CD4-positive, CD25-positive, alpha-beta regulatory T cell (primary cell): Measurements from ENCODE around the gene IDUA. TPM values are rescaled to one million over a fixed set of nuclear protein-coding genes. Genes with fewer than 3 reads are reported as not detected.

Experiments
- ATAC-seq, 2 donors: fragments of 150-1000 bp; cut with Tn5 transposase; one replicate each; pipeline ENCODE4 v1.10.0; 2021; ENCODE audit warnings: low read depth in 2 of 2, moderate number of reproducible peaks in 2 of 2, moderate library complexity in 1 of 2
- DNase-seq, 3 donors: peaks; one replicate each; pipeline versions ENCODE4 v3.0.0 to v3.0.0-alpha.2; 2012 to 2022; ENCODE audit warnings: mixed read lengths in 1 of 3
- H3K27ac ChIP-seq: one replicate; pipeline ENCODE4 v1.7.0; 2013; ENCODE audit warnings: mild to moderate bottlenecking, low read length; ENCODE audit not compliant: insufficient read depth, poor library complexity, severe bottlenecking
- H3K27me3 ChIP-seq: one replicate; pipeline ENCODE4 v1.7.0; 2013; ENCODE audit warnings: low read length; ENCODE audit not compliant: control insufficient read depth, insufficient read depth
- H3K36me3 ChIP-seq: one replicate; pipeline ENCODE4 v1.7.0; 2013; ENCODE audit warnings: mild to moderate bottlenecking, low read length, moderate library complexity; ENCODE audit not compliant: control insufficient read depth, insufficient read depth
- H3K4me1 ChIP-seq: 2 replicates; pipeline ENCODE4 v1.7.0; 2013; ENCODE audit warnings: mild to moderate bottlenecking, low read length; ENCODE audit not compliant: insufficient read depth, control insufficient read depth, poor library complexity, severe bottlenecking
- H3K4me3 ChIP-seq: one replicate; pipeline ENCODE4 v1.7.0; 2013; ENCODE audit warnings: low read depth, mild to moderate bottlenecking, low read length, moderate library complexity
- H3K9me3 ChIP-seq, 2 experiments: 1 replicate in 1 of 2; 2 replicates in 1 of 2; pipeline ENCODE4 v1.7.0; 2013; ENCODE audit warnings: low read length in 2 of 2, mild to moderate bottlenecking in 1 of 2, moderate library complexity in 1 of 2; ENCODE audit not compliant: control insufficient read depth in 2 of 2
- H3K27ac Mint-ChIP-seq, 3 donors: one replicate each; pipeline ENCODE4 v1.8.0; 2020 to 2022; ENCODE audit warnings: mild to moderate bottlenecking in 3 of 3, mixed read lengths in 3 of 3, moderate library complexity in 2 of 3
- H3K27me3 Mint-ChIP-seq: one replicate; pipeline ENCODE4 v1.8.0; 2022; ENCODE audit warnings: mild to moderate bottlenecking, mixed read lengths
- H3K36me3 Mint-ChIP-seq: one replicate; pipeline ENCODE4 v1.8.0; 2020; ENCODE audit warnings: mixed read lengths
- H3K4me1 Mint-ChIP-seq, 4 donors: one replicate each; pipeline ENCODE4 v1.8.0; 2020 to 2022; ENCODE audit warnings: mixed read lengths in 4 of 4, mild to moderate bottlenecking in 1 of 4
- H3K4me3 Mint-ChIP-seq, 4 donors: one replicate each; pipeline ENCODE4 v1.8.0; 2020 to 2022; ENCODE audit warnings: mild to moderate bottlenecking in 4 of 4, mixed read lengths in 4 of 4, moderate library complexity in 3 of 4
- H3K9me3 Mint-ChIP-seq, 7 donors: one replicate each; pipeline ENCODE4 v1.8.0; 2020 to 2022; ENCODE audit warnings: mixed read lengths in 7 of 7, mild to moderate bottlenecking in 3 of 7, moderate library complexity in 2 of 7
- polyA plus RNA-seq, 4 donors: library from polyadenylated mRNA; unstranded; fragments of 300-500 nt; fragmentation: Illumina TruSeq; gene quantifications; one replicate each; pipeline ENCODE4 v1.2.3, GENCODE V29; 2021
- total RNA-seq: library from RNA; stranded (reverse); gene quantifications from one replicate; pipeline ENCODE4 v1.2.3, GENCODE V29; 2022

Gene IDUA
- total and polyA plus RNA-seq, 5 donors from 2014 or later: 7.5 to 55.5 (median 8.9) TPM

- Mint-ChIP-seq H3K9me3 (peaks cover 0 to 2% (median 0%) of the 10 kb centered on the region in 7 donors), H3K36me3 (peaks cover 6% of the 10 kb centered on the region), H3K27me3 (no peaks in the 10 kb centered on the region), H3K27ac (no peak overlapping the region), H3K4me3 (peak overlapping the region in 1 of 4 donors; percentile 15), H3K4me1 (peaks cover 0 to 6% (median 1%) of the 10 kb centered on the region in 4 donors)
- Histone ChIP-seq H3K27me3 (no peaks in the 10 kb centered on the region), H3K4me3 (no peak overlapping the region), H3K4me1 (no peaks in the 10 kb centered on the region), H3K27ac (no peak overlapping the region), H3K9me3 (no peaks in the 10 kb centered on the region), H3K36me3 (peaks cover 3% of the 10 kb centered on the region)
- ATAC-seq (no peak), DNase-seq (no peak)
Measured at GRCh38 chr4:948101-948935, 38.5 kb upstream of the IDUA start.

- DNase-seq: no peak
Measured at GRCh38 chr4:948936-949300, 37.9 kb upstream of the IDUA start.

GRCh38 chr4:949656-950055 is 37.2 kb upstream of the IDUA start:
- Mint-ChIP-seq H3K9me3 (peaks cover 0 to 2% (median 0%) of the 10 kb centered on the region in 7 donors), H3K4me3 (no peak overlapping the region), H3K36me3 (peaks cover 6% of the 10 kb centered on the region), H3K4me1 (peaks cover 0 to 2% (median 0%) of the 10 kb centered on the region in 4 donors), H3K27ac (no peak overlapping the region), H3K27me3 (no peaks in the 10 kb centered on the region)
- ATAC-seq (no peak), DNase-seq (no peak)
- Histone ChIP-seq H3K9me3 (no peaks in the 10 kb centered on the region), H3K4me1 (no peaks in the 10 kb centered on the region), H3K27me3 (no peaks in the 10 kb centered on the region), H3K36me3 (peaks cover 4% of the 10 kb centered on the region), H3K4me3 (no peak overlapping the region), H3K27ac (no peak overlapping the region)

More at GRCh38 chr4:948936-949300, 37.9 kb upstream of the IDUA start:
- no peak overlapping the region for H3K4me3 ChIP-seq
- Mint-ChIP-seq H3K36me3 (peaks cover 4% of the 10 kb centered on the region), H3K27me3 (no peaks in the 10 kb centered on the region), H3K4me1 (peaks cover 0 to 6% (median 1%) of the 10 kb centered on the region in 4 donors), H3K27ac (no peak overlapping the region), H3K4me3 (no peak overlapping the region), H3K9me3 (peaks cover 0 to 2% (median 0%) of the 10 kb centered on the region in 7 donors)
- no peaks in the 10 kb centered on the region for H3K9me3 ChIP-seq
- peaks cover 4% of the 10 kb centered on the region for H3K36me3 ChIP-seq
- H3K27me3 ChIP-seq: no peaks in the 10 kb centered on the region
- H3K4me1 ChIP-seq: no peaks in the 10 kb centered on the region
- no peak for ATAC-seq
- H3K27ac ChIP-seq: no peak overlapping the region

GRCh38 chr4:950136-951020 is 36.5 kb upstream of the IDUA start:
- Histone ChIP-seq H3K9me3 (no peaks in the 10 kb centered on the region), H3K36me3 (peaks cover 4% of the 10 kb centered on the region), H3K4me1 (no peaks in the 10 kb centered on the region), H3K27me3 (no peaks in the 10 kb centered on the region), H3K4me3 (no peak overlapping the region), H3K27ac (no peak overlapping the region)
- Mint-ChIP-seq H3K9me3 (peaks cover 0 to under 1% (median 0%) of the 10 kb centered on the region in 7 donors), H3K4me1 (peaks cover 0 to 2% (median 0%) of the 10 kb centered on the region in 4 donors), H3K27ac (no peak overlapping the region), H3K27me3 (no peaks in the 10 kb centered on the region), H3K4me3 (no peak overlapping the region), H3K36me3 (peaks cover 9% of the 10 kb centered on the region)
- ATAC-seq (no peak), DNase-seq (no peak)

- Mint-ChIP-seq H3K36me3 (peaks cover 9% of the 10 kb centered on the region), H3K27ac (no peak overlapping the region), H3K4me1 (no peaks in the 10 kb centered on the region), H3K27me3 (no peaks in the 10 kb centered on the region), H3K9me3 (no peaks in the 10 kb centered on the region), H3K4me3 (no peak overlapping the region)
- Histone ChIP-seq H3K9me3 (no peaks in the 10 kb centered on the region), H3K36me3 (peaks cover 4% of the 10 kb centered on the region), H3K27me3 (no peaks in the 10 kb centered on the region), H3K27ac (no peak overlapping the region), H3K4me3 (no peak overlapping the region), H3K4me1 (no peaks in the 10 kb centered on the region)
- no peak for DNase-seq
- no peak for ATAC-seq
Measured at GRCh38 chr4:951186-951585, 35.7 kb upstream of the IDUA start.

- no peak overlapping the region for H3K27ac ChIP-seq
- Mint-ChIP-seq H3K36me3 (peaks cover 9% of the 10 kb centered on the region), H3K4me3 (no peak overlapping the region), H3K27me3 (no peaks in the 10 kb centered on the region), H3K9me3 (no peaks in the 10 kb centered on the region), H3K4me1 (no peaks in the 10 kb centered on the region), H3K27ac (peak overlapping the region in 1 of 3 donors; percentile 41)
- peaks cover 4% of the 10 kb centered on the region for H3K36me3 ChIP-seq
- no peaks in the 10 kb centered on the region for H3K27me3 ChIP-seq
- no peaks in the 10 kb centered on the region for H3K4me1 ChIP-seq
- H3K4me3 ChIP-seq: no peak overlapping the region
- no peaks in the 10 kb centered on the region for H3K9me3 ChIP-seq
- ATAC-seq: no peak
- no peak for DNase-seq
Measured at GRCh38 chr4:951594-952468, 35.0 kb upstream of the IDUA start.

GRCh38 chr4:952881-953573 is 33.8 kb upstream of the IDUA start:
- peak overlapping the region in 1 of 3 donors; percentile 62 for H3K27ac Mint-ChIP-seq
- no peak for DNase-seq
- H3K4me1 Mint-ChIP-seq: no peaks in the 10 kb centered on the region
- Histone ChIP-seq H3K27me3 (no peaks in the 10 kb centered on the region), H3K36me3 (peaks cover 4% of the 10 kb centered on the region), H3K4me3 (no peak overlapping the region), H3K4me1 (no peaks in the 10 kb centered on the region), H3K27ac (no peak overlapping the region), H3K9me3 (no peaks in the 10 kb centered on the region)
- no peak for ATAC-seq
- H3K27me3 Mint-ChIP-seq: no peaks in the 10 kb centered on the region
- peaks cover 9% of the 10 kb centered on the region for H3K36me3 Mint-ChIP-seq
- H3K4me3 Mint-ChIP-seq: no peak overlapping the region
- no peaks in the 10 kb centered on the region for H3K9me3 Mint-ChIP-seq
